HG03354 (cell line): ENCODE data around the gene P3H2.

ENCODE experiments used
- ATAC-seq: cut with Tn5 transposase; IDR thresholded peaks from one replicate; pipeline ENCODE4 v1.9.1; 2021; ENCODE audit warnings: mild to moderate bottlenecking; ENCODE audit not compliant: unreplicated experiment, poor library complexity, severe bottlenecking

P3H2 gene

GRCh38 chr3:189927975-189928895 lies 192.5 kb downstream of the P3H2 start:
- no peak for ATAC-seq

GRCh38 chr3:189921770-189922169 lies 198.9 kb downstream of the P3H2 start:
- ATAC-seq: no peak

DNA sequence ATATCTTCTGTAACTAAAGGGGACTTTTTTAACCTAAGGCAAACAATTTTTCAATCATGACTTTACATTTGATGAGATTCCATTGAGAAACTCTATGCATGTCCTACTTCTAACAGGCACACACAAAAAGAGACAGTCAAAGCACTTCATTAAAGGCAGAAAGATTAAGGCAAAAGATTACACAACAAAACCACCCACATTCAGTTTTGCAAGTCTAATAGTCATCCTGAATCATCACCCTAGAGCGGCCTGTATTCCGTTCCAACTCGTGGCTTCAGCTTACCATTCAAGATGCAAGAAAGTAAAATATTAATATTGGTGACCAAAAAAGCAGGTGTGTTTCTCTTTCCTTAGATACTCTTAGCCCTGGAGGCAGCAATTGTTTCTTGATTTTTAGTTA lies 205.9 kb downstream of the P3H2 start:
- no peak for ATAC-seq

GRCh38 chr3:189911001-189911400 lies 209.7 kb downstream of the P3H2 start:
- ATAC-seq: no peak

DNA sequence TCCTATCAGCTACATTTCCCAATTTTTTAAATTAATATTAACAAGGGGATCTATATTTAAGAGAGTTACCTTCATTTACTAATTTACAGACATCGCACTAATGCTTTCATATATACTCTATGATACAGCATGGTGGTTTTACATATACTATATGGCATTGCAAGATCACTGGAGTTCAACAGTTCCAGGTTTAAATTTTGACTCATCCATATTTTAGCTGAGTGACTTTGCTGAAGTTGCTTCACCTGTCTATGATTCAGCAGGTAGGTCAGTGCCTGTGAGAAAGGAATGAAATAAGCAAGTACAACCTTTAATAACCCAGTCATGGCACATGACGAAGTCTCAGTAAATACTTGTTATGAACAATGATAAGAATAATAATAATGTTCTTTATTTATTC lies 211.1 kb downstream of the P3H2 start:
- ATAC-seq: no peak

GRCh38 chr3:189909139-189909538 lies 211.6 kb downstream of the P3H2 start:
- no peak for ATAC-seq

GRCh38 chr3:189908646-189909045 lies 212.1 kb downstream of the P3H2 start:
- ATAC-seq: no peak

- no peak for ATAC-seq
These were observed 212.9 kb downstream of the P3H2 start for GRCh38 chr3:189907803-189908202.
